Naive thymus-derived CD4-positive, alpha-beta T cell (primary cell): Measurements from ENCODE around the gene IER2. TPM values are rescaled to one million over a fixed set of nuclear protein-coding genes. Genes with fewer than 3 reads are reported as not detected.
"Not testable (repeated sequence)": the region's sequence is repeated elsewhere in the genome, so short reads cannot be mapped to it uniquely, and the experiment has no call there.

Source experiments
- ATAC-seq: fragments of 150-1000 bp; cut with Tn5 transposase; 2 replicates; pipeline ENCODE4 v1.10.0; 2021; ENCODE audit warnings: mild to moderate bottlenecking, moderate library complexity
- CTCF ChIA-PET: fragments of 350-600 bp; sonication (Branson Sonifier 250); formaldehyde crosslinking; loops from one replicate; lab custom pipeline; 2021; ENCODE audit warnings: antibody characterized with exemption; lab: Charles Lee
- POLR2A ChIA-PET: fragments of 350-600 bp; sonication (Branson Sonifier 250); formaldehyde crosslinking; loops from one replicate; lab custom pipeline; 2021; ENCODE audit warnings: antibody characterized with exemption, inconsistent platforms; lab: Charles Lee
- DNase-seq, 9 donors: peaks; one replicate each; pipeline versions ENCODE4 v3.0.0 to v3.0.0-alpha.2; 2020 to 2022; ENCODE audit warnings: mixed read lengths in 1 of 9
- H3K27ac ChIP-seq: one replicate; pipeline ENCODE4 v1.7.0; 2013; ENCODE audit warnings: mild to moderate bottlenecking, low read depth, low read length, moderate library complexity
- H3K27me3 ChIP-seq, 2 donors: one replicate each; pipeline ENCODE4 v1.7.0; 2013; ENCODE audit warnings: low read length in 2 of 2, mild to moderate bottlenecking in 2 of 2, moderate library complexity in 2 of 2; ENCODE audit not compliant: control insufficient read depth in 2 of 2, insufficient read depth in 2 of 2
- H3K36me3 ChIP-seq, 3 experiments: 1 replicate in 2 of 3; 2 replicates in 1 of 3; pipeline ENCODE4 v1.7.0; 2013; ENCODE audit warnings: low read length in 3 of 3, mild to moderate bottlenecking in 3 of 3, moderate library complexity in 1 of 3; ENCODE audit not compliant: insufficient read depth in 3 of 3, control insufficient read depth in 2 of 3
- H3K4me1 ChIP-seq, 2 donors: one replicate each; pipeline ENCODE4 v1.7.0; 2013; ENCODE audit warnings: low read length in 2 of 2, mild to moderate bottlenecking in 2 of 2, moderate library complexity in 1 of 2; ENCODE audit not compliant: control insufficient read depth in 2 of 2, insufficient read depth in 2 of 2
- H3K4me3 ChIP-seq: 2 replicates; pipeline ENCODE4 v1.7.0; 2013; ENCODE audit warnings: mild to moderate bottlenecking, low read length
- H3K9me3 ChIP-seq, 3 experiments: 1 replicate in 2 of 3; 2 replicates in 1 of 3; pipeline ENCODE4 v1.7.0; 2013; ENCODE audit warnings: low read length in 3 of 3; ENCODE audit not compliant: control insufficient read depth in 2 of 3
- H3K27ac Mint-ChIP-seq, 9 donors: one replicate each; pipeline ENCODE4 v1.8.0; 2020 to 2022; ENCODE audit warnings: mixed read lengths in 9 of 9, mild to moderate bottlenecking in 8 of 9, moderate library complexity in 5 of 9, inconsistent platforms in 2 of 9
- H3K27me3 Mint-ChIP-seq, 5 donors: one replicate each; pipeline ENCODE4 v1.8.0; 2021 to 2022; ENCODE audit warnings: mixed read lengths in 5 of 5, mild to moderate bottlenecking in 1 of 5
- H3K36me3 Mint-ChIP-seq, 5 donors: one replicate each; pipeline ENCODE4 v1.8.0; 2020 to 2022; ENCODE audit warnings: mixed read lengths in 5 of 5, mild to moderate bottlenecking in 3 of 5, inconsistent platforms in 1 of 5
- H3K4me1 Mint-ChIP-seq, 7 donors: one replicate each; pipeline ENCODE4 v1.8.0; 2020 to 2022; ENCODE audit warnings: mixed read lengths in 7 of 7, mild to moderate bottlenecking in 3 of 7, inconsistent platforms in 1 of 7
- H3K4me3 Mint-ChIP-seq, 10 donors: one replicate each; pipeline ENCODE4 v1.8.0; 2020 to 2022; ENCODE audit warnings: mild to moderate bottlenecking in 10 of 10, mixed read lengths in 10 of 10, moderate library complexity in 6 of 10, inconsistent platforms in 2 of 10
- H3K9me3 Mint-ChIP-seq, 11 donors: one replicate each; pipeline ENCODE4 v1.8.0; 2020 to 2022; ENCODE audit warnings: mixed read lengths in 11 of 11, mild to moderate bottlenecking in 4 of 11, inconsistent platforms in 1 of 11, moderate library complexity in 1 of 11
- intact Hi-C, 2 donors: fragments of 100-400 bp; cut with micrococcal nuclease; formaldehyde crosslinking; loops; one replicate each; pipeline ENCODE4 v1.15.1; 2023
- polyA plus RNA-seq, 2 donors: library from polyadenylated mRNA; unstranded; fragments of 300-500 nt; fragmentation: Illumina TruSeq; gene quantifications; one replicate each; pipeline ENCODE4 v1.2.3, GENCODE V29; 2021
- total RNA-seq, 6 experiments: library from RNA in 5 of 6; stranded (reverse) in 5 of 6; gene quantifications; 1 replicate in 5 of 6; 2 replicates in 1 of 6; pipeline ENCODE4 v1.2.3 and lab custom pipeline; 2021 to 2026

Gene IER2
- total and polyA plus RNA-seq, 7 experiments from 2014 or later: 121 to 558 (median 149) TPM

DNA sequence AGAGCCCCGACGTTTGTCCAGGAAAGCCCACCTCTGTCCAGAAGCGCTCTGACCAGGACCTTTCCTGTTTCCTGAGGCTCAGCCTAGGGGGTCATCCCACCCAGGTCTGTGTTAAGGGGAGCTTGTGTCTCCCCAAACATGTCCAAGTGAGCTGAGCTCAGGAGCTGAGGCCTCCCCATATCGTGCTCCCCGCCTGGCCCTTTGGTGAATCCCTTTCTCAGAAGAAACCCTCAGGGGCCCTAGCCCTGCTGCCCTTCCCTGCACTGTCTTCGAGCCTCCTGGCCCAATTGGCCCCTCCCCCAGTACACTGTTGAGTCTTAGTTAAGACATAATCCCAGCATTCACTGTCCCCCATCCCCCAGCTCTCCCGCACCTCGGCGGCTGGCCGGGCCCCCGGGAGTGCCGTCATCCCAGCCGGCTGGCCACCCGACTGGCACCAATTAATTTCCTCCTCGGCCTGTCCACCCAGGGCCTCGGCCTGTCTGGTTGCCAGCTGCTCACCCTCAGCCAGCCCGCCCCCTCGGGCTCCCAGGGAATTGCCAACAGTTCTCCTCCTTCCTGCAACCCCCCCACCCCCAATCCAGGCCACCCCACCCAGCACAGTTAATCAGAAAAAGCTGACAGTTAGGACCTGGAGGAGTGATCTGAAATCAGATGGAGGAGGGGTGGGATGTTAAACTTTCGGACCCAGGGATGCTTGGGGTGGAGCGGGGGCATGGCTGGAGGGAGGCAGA lies 13.6 kb downstream of the IER2 start:
- Histone ChIP-seq H3K27ac (peak overlapping the region; percentile 90), H3K9me3 (no peaks in the 10 kb centered on the region), H3K4me3 (peak overlapping the region; percentile 60), H3K36me3 (no peaks in the 10 kb centered on the region), H3K27me3 (no peaks in the 10 kb centered on the region), H3K4me1 (peaks cover 64 to 77% of the 10 kb centered on the region in 2 donors)
- Mint-ChIP-seq H3K9me3 (no peaks in the 10 kb centered on the region), H3K27me3 (no peaks in the 10 kb centered on the region), H3K4me1 (peaks cover 25 to 81% (median 66%) of the 10 kb centered on the region in 7 donors), H3K36me3 (peaks cover 0 to 15% (median 0%) of the 10 kb centered on the region in 5 donors), H3K27ac (peak overlapping the region; percentile 92 to 99 (median 97)), H3K4me3 (peak overlapping the region; percentile 85 to 94 (median 89))
- peak in 6 of 9 donors; percentile 16 to 61 (median 40) for DNase-seq
- intact Hi-C loops: loop anchor here (1.0 to 2.0 kb wide), 4 partner anchors 8 to 31 kb away; no protein-coding TSS in a partner anchor
- POLR2A ChIA-PET: interaction anchor here (0.7 to 12.7 kb wide), 15 partner anchors 7 to 372 kb away, joined by 3 to 283 read pairs (median 4); partner anchors contain the start of genes IER2, JUNB, NACC1 and STX10
- CTCF ChIA-PET: interaction anchor here (0.9 to 2.7 kb wide), 6 partner anchors 9 to 59 kb away, joined by 3 to 17 read pairs (median 6); partner anchors contain the start of genes IER2 and STX10
- peak; percentile 17 for ATAC-seq

DNA sequence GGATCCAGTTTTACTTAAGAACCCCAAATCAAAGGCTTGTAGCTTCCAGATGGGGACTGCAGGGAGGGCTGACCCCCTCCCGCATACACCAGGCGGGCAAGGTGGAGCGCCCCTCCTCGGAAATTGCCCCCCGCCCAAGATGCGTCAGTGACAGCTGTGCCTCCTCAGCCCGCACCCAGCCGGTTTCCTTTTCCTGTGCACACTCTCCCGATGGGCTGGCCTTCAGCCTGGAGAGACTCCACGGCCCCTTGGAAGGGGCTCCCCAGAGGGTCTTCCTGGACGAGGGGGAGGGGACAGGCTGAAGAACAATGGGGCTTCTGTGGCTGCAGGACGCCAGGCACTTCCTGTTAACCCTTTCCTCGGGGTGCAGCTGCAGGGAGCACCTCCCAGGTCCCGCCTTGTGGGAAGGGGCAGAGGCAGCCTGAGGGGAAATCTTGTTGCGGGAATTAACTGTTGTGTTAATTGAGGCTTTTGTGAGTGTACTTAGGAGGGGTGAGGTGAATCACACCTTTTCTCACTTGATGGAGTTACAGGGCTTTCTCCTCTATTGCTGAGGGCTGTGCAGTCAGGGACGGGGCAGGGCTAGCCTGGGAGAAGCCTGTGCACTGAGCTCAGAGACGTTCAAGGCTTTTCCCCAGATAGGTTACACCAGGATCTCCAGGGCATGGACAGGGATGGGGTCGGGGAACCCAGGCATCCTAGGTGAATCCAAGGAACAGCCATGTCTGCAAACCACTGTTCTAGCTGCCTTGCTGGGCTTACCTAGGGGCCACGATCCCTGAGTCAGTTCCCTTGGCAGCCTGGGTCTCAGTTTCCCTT lies 14.3 kb downstream of the IER2 start:
- Histone ChIP-seq H3K4me1 (peaks cover 72 to 85% of the 10 kb centered on the region in 2 donors), H3K27me3 (no peaks in the 10 kb centered on the region), H3K27ac (peak overlapping the region; percentile 90), H3K36me3 (no peaks in the 10 kb centered on the region), H3K9me3 (no peaks in the 10 kb centered on the region), H3K4me3 (peak overlapping the region; percentile 60)
- no peaks in the 10 kb centered on the region for H3K9me3 Mint-ChIP-seq
- ChIA-PET POLR2A (interaction anchor here (0.9 to 12.7 kb wide), 11 partner anchors 8 to 373 kb away, joined by 3 to 283 read pairs (median 6); partner anchors contain the start of genes IER2, JUNB, NACC1 and STX10), CTCF (interaction anchor here (0.9 to 2.7 kb wide), 6 partner anchors 10 to 60 kb away, joined by 3 to 17 read pairs (median 6); partner anchors contain the start of genes IER2 and STX10)
- peak overlapping the region; percentile 85 to 94 (median 89) for H3K4me3 Mint-ChIP-seq
- H3K36me3 Mint-ChIP-seq: peaks cover 0 to 17% (median 0%) of the 10 kb centered on the region in 5 donors
- no peaks in the 10 kb centered on the region for H3K27me3 Mint-ChIP-seq
- intact Hi-C loops: loop anchor here (5.0 kb wide), 2 partner anchors 372 to 872 kb away; partner anchors contain the start of genes JUNB (in 1 of the 2) and ZNF44 (in 1 of the 2)
- H3K27ac Mint-ChIP-seq: peak overlapping the region; percentile 92 to 99 (median 97)
- no peak for ATAC-seq
- H3K4me1 Mint-ChIP-seq: peaks cover 33 to 81% (median 71%) of the 10 kb centered on the region in 7 donors
- DNase-seq: peak in 6 of 9 donors; percentile 29 to 67 (median 42)

DNA sequence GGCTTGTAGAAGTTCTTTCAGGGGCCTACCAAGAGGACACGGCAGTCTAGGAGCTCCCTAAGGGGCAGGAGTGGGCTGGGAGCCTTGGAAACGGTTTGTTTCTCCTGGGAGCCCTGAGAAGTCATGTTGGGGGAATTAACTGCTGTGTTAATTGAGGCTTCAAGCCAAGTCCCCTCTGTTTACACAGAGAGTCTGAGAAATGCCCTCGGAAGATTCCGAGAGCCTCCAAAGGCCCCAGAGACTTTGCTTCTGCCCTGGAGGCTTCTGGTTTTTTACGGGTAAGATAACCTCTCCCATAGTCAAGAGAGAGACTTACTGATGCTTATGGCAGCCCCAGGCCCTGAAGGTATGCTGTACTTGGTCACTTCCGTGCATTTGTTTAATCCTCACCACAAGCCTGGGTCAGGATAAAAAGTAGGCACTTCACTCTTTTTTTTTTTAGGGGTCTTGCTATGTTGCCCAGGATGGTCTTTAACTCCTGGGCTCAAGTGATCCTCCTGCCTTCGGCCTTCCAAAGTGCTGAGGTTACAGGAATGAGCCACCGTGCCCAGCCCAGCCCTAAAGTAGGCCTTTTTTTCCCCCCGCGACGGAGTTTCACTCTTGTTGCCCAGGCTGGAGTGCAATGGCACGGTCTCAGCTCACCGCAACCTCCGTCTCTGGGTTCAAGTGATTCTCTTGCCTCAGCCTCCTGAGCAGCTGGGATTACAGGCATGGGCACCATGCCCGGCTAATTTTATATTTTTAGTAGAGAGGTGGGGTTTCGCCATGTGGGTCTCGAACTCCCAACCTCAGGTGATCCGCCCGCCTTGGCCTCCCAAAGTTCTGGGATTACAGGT lies 15.2 kb downstream of the IER2 start:
- Histone ChIP-seq H3K36me3 (no peaks in the 10 kb centered on the region), H3K27me3 (no peaks in the 10 kb centered on the region), H3K4me1 (peaks cover 80 to 87% of the 10 kb centered on the region in 2 donors), H3K4me3 (peak overlapping the region; percentile 60), H3K27ac (peak overlapping the region; percentile 90), H3K9me3 (no peaks in the 10 kb centered on the region)
- Mint-ChIP-seq H3K27me3 (no peaks in the 10 kb centered on the region), H3K4me3 (peak overlapping the region; percentile 85 to 94 (median 89)), H3K9me3 (no peaks in the 10 kb centered on the region), H3K27ac (peak overlapping the region; percentile 92 to 99 (median 97)), H3K4me1 (peaks cover 35 to 82% (median 74%) of the 10 kb centered on the region in 7 donors), H3K36me3 (peaks cover 0 to 15% (median 0%) of the 10 kb centered on the region in 5 donors)
- ATAC-seq (no peak), DNase-seq (no peak)
- CTCF ChIA-PET: interaction anchor here (0.9 to 3.3 kb wide), 5 partner anchors 11 to 47 kb away, joined by 3 to 32 read pairs (median 6); partner anchors contain the start of genes IER2 and STX10
- intact Hi-C loops: loop anchor here (5.0 kb wide), 2 partner anchors 373 to 873 kb away; partner anchors contain the start of genes JUNB (in 1 of the 2) and ZNF44 (in 1 of the 2)
- POLR2A ChIA-PET: interaction anchor here (0.6 to 12.7 kb wide), 9 partner anchors 8 to 373 kb away, joined by 4 to 283 read pairs (median 11); partner anchors contain the start of genes IER2, JUNB, NACC1 and STX10

DNA sequence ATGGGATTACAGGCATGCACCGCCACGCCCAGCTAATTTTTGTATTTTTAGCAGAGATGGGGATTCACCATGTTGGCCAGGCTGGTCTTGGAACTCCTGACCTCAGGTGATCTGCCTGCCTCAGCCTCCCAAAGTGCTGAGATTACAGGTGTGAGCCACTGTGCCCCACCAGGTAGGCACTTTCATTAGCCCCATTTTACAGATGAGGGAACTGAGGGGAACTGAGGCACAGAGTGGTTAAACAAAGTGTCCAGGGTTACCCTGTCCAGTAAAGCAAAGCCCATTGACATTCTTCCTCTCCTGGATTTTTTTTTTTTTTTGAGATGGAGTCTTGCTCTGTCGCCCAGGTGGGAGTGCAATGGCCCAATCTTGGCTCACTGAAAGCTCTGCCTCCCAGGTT lies 15.9 kb downstream of the IER2 start:
- not testable (repeated sequence) for ATAC-seq, H3K4me3 ChIP-seq, DNase-seq, H3K36me3 ChIP-seq, H3K27me3 ChIP-seq, H3K9me3 ChIP-seq, H3K9me3 Mint-ChIP-seq, H3K27me3 Mint-ChIP-seq
- POLR2A ChIA-PET: interaction anchor here (0.6 to 12.7 kb wide), 7 partner anchors 9 to 65 kb away, joined by 4 to 283 read pairs (median 10); partner anchors contain the start of genes IER2 and STX10
- Mint-ChIP-seq H3K36me3 (peaks cover 0 to 15% (median 0%) of the 10 kb centered on the region in 5 donors), H3K27ac (peak overlapping the region; percentile 92 to 99 (median 99)), H3K4me3 (peak overlapping the region in 6 of 10 donors; percentile 6 to 96 (median 66)), H3K4me1 (peaks cover 41 to 83% (median 75%) of the 10 kb centered on the region in 7 donors)
- Histone ChIP-seq H3K27ac (peak overlapping the region; percentile 90), H3K4me1 (peaks cover 84 to 88% of the 10 kb centered on the region in 2 donors)
- CTCF ChIA-PET: interaction anchor here (2.7 to 3.3 kb wide), 3 partner anchors 11 to 29 kb away, joined by 11 to 32 read pairs (median 17); no protein-coding TSS in a partner anchor
- intact Hi-C loops: loop anchor here (2.0 to 5.0 kb wide), 3 partner anchors 374 to 874 kb away; partner anchors contain the start of genes JUNB (in 1 of the 2) and ZNF44 (in 1 of the 2)

DNA sequence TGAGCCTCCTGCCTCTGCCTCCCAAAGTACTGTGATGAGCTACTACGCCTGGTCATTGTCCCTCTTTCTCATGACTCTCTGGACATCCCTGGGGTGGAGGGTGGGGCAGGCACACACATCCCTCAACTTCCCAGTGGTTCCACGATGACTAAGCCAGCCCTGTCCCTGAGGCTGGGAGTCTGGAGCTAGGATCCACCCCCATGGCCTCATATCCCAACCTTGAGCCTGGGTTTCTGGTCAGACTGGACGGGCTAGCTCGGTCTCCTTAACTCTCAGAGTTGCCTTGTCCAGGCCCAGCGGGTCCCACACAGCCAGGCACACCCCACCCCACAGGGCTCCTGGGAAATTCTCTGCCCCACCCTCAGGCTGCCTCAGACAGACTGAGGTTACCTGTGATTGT lies 19.6 kb downstream of the IER2 start:
- Histone ChIP-seq H3K4me3 (no peak overlapping the region), H3K9me3 (no peaks in the 10 kb centered on the region), H3K4me1 (peaks cover 75 to 89% of the 10 kb centered on the region in 2 donors), H3K36me3 (no peaks in the 10 kb centered on the region), H3K27me3 (no peaks in the 10 kb centered on the region), H3K27ac (peak overlapping the region; percentile 90)
- H3K27me3 Mint-ChIP-seq: no peaks in the 10 kb centered on the region
- peak overlapping the region; percentile 96 to 99 (median 99) for H3K27ac Mint-ChIP-seq
- ChIA-PET POLR2A (interaction anchor here (0.6 to 12.7 kb wide), 9 partner anchors 12 to 65 kb away, joined by 3 to 283 read pairs (median 4); partner anchors contain the start of genes IER2 and STX10), CTCF (interaction anchor here (1.3 to 2.7 kb wide), 5 partner anchors 13 to 25 kb away, joined by 3 to 11 read pairs (median 6); partner anchors contain the start of genes IER2 and STX10)
- DNase-seq (no peak), ATAC-seq (no peak)
- H3K4me1 Mint-ChIP-seq: peaks cover 50 to 90% (median 74%) of the 10 kb centered on the region in 7 donors
- intact Hi-C loops: loop anchor here (5.0 kb wide), 2 partner anchors 377 to 877 kb away; partner anchors contain the start of genes JUNB (in 1 of the 2) and ZNF44 (in 1 of the 2)
- peak overlapping the region in 9 of 10 donors; percentile 31 to 97 (median 95) for H3K4me3 Mint-ChIP-seq
- peaks cover 0 to 15% (median 0%) of the 10 kb centered on the region in 5 donors for H3K36me3 Mint-ChIP-seq
- H3K9me3 Mint-ChIP-seq: no peaks in the 10 kb centered on the region
